HG03064 (cell line): ENCODE data around the gene USP50.
"Not testable (repeated sequence)": the region's sequence is repeated elsewhere in the genome, so short reads cannot be mapped to it uniquely, and the experiment has no call there.

Source experiments
- ATAC-seq: cut with Tn5 transposase; IDR thresholded peaks from one replicate; pipeline ENCODE4 v1.9.1; 2021; ENCODE audit warnings: low read depth; ENCODE audit not compliant: unreplicated experiment

USP50 gene

GRCh38 chr15:50546566-50546965 lies at the start of gene USP50:
TSS of gene USP50 (minus strand) at chr15:50546666. CDS start at chr15:50546525, 141 bp downstream.
- no peak for ATAC-seq

GRCh38 chr15:50594311-50594710 lies 47.8 kb upstream of the USP50 start:
- ATAC-seq = no peak

GRCh38 chr15:50593761-50594160 lies 47.3 kb upstream of the USP50 start:
- no peak for ATAC-seq

DNA sequence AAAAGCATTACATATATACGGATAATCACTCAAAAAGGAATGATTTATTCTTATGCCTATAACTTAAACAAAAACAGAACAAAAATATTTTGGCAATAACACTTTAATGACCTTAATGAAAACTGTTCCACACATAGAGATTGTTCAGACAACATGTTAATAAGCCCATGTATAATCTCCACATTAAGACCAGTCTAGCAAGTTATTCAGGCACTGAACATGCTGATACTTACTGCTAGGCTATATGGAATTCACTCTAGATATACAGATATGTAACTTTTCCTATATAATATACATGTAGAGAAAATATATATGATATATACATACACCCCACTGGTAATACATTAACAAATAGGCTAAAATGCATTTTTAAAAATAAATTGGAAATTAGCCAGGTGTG lies 43.8 kb upstream of the USP50 start:
- ATAC-seq = no peak

GRCh38 chr15:50577492-50577891 lies 31.0 kb upstream of the USP50 start:
- no peak for ATAC-seq

GRCh38 chr15:50576166-50576565 lies 29.7 kb upstream of the USP50 start:
- ATAC-seq = no peak

- ATAC-seq = not testable (repeated sequence)
Observed at GRCh38 chr15:50573842-50574241, 27.4 kb upstream of the USP50 start.

GRCh38 chr15:50563756-50564155 lies 17.3 kb upstream of the USP50 start:
- no peak for ATAC-seq

DNA sequence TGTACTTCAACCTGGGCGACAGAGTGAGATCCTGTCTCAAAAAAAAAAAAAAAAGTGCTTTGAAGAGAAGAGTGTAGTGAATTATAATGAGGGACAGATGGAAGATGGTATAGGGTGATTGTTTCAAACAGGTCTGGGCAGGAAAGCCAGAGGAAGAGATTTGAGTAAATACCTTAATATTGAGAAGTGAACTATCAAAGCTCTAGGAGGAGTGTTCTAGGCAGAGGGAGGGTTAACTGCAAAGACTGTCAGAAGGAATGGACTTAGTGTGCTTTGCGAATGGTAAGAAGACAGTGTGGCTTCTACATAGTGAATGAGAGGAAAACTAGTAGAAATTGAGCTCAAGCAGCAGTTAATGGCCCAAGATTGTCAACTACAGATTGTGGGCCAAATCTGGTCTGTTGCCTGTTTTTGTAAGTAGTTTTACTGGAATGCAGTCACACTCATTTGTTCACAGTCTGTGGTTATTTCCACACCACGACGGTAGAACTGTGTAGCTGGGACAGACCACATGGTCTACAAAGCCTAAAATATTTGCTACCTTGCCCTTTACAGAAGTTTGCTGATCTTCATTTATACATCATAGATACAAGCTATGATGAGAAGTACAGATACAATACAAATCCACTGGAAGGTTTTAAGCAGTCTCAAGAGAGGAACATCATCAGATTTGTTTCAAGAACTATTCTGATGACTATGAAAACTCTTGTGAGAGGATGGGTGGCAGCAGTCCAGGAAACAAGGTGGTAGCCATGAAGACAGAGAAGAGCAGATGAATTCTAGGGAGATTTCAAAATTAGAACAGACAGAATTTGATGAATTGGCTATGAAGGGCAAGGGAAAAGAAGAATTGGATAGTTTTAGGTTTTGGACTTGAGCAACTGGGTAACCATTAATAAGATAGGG lies 16.5 kb upstream of the USP50 start:
- ATAC-seq = no peak

DNA sequence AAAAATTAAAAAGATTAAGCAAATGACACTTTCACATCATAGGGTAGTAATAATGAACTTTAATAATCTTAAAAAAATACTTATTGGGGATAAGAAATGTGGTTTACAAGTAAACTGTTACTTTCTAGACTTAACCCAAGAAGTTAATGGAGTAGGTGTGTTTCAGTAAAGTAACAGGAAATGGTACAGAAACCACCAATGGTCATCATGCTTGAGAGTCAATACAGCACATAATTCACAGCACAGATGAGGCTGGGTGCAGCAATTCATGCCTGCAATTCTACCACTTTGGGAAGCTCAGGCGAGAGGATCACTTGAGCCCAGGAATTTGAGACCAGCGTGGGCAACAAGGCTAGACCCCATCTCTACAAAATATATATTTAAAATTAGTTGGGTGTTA lies 11.5 kb upstream of the USP50 start:
- ATAC-seq = no peak

DNA sequence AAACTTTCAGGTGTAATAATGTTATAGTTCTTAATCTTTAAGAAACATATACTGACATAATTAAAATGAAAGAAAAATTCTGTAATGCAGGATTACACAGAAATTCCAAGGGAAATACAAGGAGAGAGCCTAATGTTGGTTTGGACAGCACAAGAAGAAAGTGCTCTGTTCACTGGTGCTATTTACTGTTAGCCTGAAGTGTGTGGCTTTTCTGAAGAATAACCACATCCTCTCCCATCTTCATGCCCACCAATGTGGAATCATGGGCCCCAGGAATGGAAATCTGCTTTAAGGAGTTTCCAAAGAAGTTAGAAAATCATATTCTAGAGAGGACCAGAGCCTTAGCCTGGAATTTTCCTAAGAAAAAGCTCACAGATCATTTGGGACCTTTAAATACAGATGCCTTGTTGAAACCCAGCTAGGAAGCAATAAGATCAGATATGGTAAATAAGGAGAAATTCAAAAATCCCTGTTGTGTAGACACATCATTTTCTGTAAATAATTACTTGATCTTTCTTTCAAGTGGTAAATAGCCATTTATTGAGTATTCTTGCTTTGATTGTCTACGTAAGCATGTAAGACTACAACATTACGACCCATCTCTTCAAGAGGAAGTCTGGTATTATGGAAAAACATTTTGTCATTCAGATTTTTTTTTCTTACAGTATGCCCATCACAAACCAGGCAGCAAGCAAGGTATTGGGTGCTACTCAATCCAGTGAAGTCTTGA lies 10.3 kb upstream of the USP50 start:
- ATAC-seq = no peak

DNA sequence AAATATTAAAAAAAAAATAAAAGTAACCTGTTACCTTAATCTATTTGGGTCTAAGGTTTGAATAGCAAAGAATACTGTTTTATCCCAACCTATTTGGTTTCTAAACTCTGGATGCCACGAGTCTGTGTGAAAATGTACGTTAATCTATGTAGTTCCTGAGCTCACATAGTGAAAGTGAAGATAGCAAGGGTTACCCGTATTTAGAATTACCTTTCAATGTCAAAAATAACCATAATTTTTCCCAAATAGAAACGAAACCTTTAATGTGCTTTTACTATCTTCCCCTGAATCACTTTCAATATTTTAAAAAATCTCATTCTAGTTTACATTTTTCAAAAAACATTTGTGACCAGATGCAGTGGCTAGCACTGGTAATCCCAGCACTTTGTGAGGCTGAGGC lies 5.8 kb upstream of the USP50 start:
- no peak for ATAC-seq

DNA sequence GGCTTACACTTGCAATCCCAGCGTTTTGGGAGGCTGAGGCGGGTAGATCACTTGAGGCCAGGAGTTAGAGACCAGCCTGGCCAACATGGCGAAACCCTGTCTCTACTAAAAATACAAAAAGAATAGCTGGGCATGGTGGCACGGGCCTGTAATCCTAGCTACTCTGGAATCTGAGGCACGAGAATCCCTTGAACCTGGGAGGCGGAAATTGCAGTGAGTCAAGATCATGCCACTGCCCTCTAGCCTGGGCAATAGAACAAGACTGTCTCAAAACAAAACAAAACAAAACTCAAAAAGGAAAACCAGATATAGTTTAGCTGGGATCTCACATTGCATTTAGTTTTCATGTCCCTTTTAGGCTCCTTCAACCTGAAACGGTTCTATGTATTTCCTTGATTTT lies 2.9 kb upstream of the USP50 start:
- ATAC-seq = no peak

DNA sequence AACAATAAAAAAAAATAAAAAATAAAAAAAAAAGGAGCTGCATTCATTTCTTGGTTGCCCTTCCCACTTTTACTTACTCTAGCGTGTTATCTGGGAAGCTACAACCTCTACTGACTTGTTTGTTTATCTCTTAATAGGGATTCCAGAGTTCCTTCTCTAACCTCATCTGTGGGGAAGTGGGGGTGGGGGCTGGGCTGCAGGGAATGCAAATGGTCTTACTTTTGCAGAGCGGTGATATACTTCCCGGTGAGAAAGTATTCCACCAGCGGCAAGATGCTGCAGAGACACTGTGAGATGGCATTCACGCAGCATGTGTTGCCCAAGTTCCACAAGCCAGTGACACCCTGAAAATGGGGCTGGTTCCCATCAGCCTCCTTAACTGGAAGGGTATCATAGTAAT lies 2.1 kb downstream of the USP50 start:
- ATAC-seq = no peak

DNA sequence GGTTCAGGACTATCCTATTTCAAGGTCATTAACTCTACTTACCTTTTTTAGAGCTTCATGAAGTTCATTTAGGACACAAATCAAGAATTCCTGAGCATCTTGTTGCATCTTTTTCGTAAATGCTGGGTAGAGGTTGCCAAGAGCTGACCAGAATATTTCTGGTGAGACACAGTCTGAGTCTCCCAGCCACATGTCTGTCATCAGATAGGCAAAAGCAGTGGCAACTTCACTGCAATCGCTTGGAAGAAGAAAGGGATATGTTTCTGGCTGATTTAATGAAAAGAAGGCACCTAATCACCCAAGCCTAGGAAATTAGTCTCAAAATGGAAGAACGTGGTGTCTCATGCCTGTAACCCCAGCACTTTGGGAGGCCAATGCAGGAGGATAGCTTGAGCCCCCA lies 2.9 kb downstream of the USP50 start:
- no peak for ATAC-seq

GRCh38 chr15:50542887-50543210 lies 3.6 kb downstream of the USP50 start:
- ATAC-seq = no peak

- ATAC-seq = no peak
Observed at GRCh38 chr15:50531766-50532165, 14.7 kb downstream of the USP50 start.

DNA sequence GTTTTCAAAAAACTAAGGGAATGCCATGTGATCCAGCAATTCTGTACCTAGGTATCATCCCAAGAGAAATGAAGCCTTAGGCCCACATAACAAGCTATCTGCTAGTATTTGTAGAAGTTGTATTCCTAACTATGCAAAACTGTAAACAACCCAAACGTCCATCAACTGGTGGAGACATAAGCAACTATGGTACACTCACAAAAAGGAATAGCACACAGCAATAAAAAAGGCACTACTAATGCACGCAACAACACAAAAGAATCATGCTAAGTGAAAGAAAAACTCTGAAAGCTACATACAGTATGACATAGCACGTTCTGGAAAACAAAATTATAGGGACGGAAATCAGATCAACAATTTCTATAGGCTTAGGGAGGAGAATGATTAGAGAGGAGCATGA lies 15.3 kb downstream of the USP50 start:
- no peak for ATAC-seq

- no peak for ATAC-seq
Observed at GRCh38 chr15:50523851-50524251, 22.6 kb downstream of the USP50 start.

GRCh38 chr15:50519740-50520425 lies 26.6 kb downstream of the USP50 start:
- ATAC-seq = no peak

DNA sequence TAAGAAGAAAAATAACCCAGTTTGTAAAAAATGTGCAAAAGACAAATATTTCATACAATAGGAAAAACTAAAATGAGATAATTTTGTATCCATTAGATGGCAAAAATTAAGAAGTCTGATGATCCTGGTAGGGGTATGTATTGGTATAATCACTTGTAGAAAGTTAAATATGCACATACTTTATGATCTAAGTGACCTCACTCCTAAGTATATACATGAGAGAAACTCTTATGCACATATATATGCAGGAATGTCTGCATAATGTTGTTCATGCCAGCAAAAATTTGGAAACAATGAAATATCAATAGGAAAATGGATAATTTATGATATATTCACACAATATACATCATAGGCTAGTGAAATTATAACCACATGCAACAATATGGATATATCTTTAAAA lies 33.5 kb downstream of the USP50 start:
- ATAC-seq = no peak
